ENCODE results near the gene OPN1MW2.
"Not testable (repeated sequence)": the region's sequence is repeated elsewhere in the genome, so short reads cannot be mapped to it uniquely, and the experiment has no call there.

The OPN1MW2 gene

DNA sequence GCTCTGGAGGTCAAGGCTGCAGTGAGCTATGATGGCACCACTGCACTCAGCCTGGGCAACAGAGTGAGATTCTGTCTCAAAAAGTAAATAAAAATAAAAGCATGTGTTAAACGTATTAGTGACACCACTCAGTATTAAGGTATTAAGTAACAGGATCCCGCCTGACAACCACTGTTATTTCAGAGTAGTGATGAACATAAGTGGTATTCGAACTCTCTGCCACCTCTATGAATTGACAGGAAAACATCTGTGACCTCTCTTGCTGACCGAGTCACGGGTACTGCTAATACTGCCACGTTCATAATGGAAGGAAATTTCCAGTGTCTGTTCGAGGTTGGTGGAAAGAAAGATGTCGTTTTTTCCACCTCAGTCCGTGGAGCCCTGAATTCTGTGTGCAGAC, 7.2 kb downstream of the OPN1MW2 start:
- H3K27me3 ChIP-seq (ENCODE audit: control insufficient read depth, insufficient read depth, low read length); H3K9ac ChIP-seq (ENCODE audit: low read length); H3K9me3 ChIP-seq (ENCODE audit: control insufficient read depth, insufficient read depth, low read depth, low read length); H3K36me3 ChIP-seq (ENCODE audit: control insufficient read depth, insufficient read depth, low read length); H3K27ac ChIP-seq (ENCODE audit: low read depth, low read length); H3K4me3 ChIP-seq (ENCODE audit: low read depth, low read length); H3K4me1 ChIP-seq (ENCODE audit: control insufficient read depth, insufficient read depth, low read length): not testable (repeated sequence)

DNA sequence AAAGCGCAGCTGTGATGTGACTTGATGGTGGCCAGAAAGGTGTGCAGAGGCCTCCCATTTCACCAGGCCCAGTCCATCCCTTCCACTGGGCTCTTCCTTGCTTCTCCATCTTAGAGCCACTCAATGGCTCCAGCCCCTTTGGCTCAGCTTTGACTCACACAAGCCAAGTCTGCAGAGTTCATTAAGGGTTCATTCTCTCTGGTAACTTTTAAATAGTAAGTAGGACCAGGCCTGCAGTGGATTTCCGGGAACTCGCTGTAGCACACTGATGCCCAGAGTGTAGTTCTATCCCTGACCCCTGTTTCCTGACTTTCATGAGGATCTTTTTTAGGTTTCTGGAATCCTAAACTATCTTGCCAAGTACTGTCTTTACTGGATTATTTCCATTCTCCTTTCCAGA, 11.9 kb downstream of the OPN1MW2 start:
- not testable (repeated sequence) for H3K4me1 ChIP-seq (ENCODE audit: control insufficient read depth, insufficient read depth, low read length); H3K9ac ChIP-seq (ENCODE audit: low read length); H3K27me3 ChIP-seq (ENCODE audit: control insufficient read depth, insufficient read depth, low read length); H3K36me3 ChIP-seq (ENCODE audit: control insufficient read depth, insufficient read depth, low read length); H3K9me3 ChIP-seq (ENCODE audit: control insufficient read depth, insufficient read depth, low read depth, low read length); H3K27ac ChIP-seq (ENCODE audit: low read depth, low read length); H3K4me3 ChIP-seq (ENCODE audit: low read depth, low read length)

DNA sequence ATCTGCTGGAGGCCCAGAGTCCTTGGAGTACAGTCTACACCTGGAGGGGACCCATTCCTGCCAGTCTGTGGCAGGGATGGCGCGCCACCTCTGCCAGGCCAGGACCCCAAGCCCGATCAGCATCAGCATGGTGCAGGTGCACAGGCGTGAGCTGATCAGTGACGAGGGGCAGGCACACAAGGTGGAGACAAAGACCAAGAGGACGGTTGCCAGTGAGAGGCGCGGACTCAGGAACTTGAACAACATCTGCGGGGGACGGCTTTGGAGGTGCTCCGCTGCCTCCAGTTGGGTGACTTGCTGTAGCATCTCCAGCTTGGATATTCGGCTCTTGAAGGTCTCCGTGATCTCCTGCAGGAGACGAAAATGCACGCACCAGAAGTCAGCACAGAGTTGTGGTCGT, 14.1 kb downstream of the OPN1MW2 start:
- not testable (repeated sequence) for H3K27me3 ChIP-seq (ENCODE audit: control insufficient read depth, insufficient read depth, low read length); H3K4me3 ChIP-seq (ENCODE audit: low read depth, low read length); H3K4me1 ChIP-seq (ENCODE audit: control insufficient read depth, insufficient read depth, low read length); H3K9ac ChIP-seq (ENCODE audit: low read length); H3K9me3 ChIP-seq (ENCODE audit: control insufficient read depth, insufficient read depth, low read depth, low read length); H3K36me3 ChIP-seq (ENCODE audit: control insufficient read depth, insufficient read depth, low read length); H3K27ac ChIP-seq (ENCODE audit: low read depth, low read length)

- H3K27me3 ChIP-seq (ENCODE audit: control insufficient read depth, insufficient read depth, low read length); H3K27ac ChIP-seq (ENCODE audit: low read depth, low read length); H3K4me1 ChIP-seq (ENCODE audit: control insufficient read depth, insufficient read depth, low read length); H3K36me3 ChIP-seq (ENCODE audit: control insufficient read depth, insufficient read depth, low read length); H3K4me3 ChIP-seq (ENCODE audit: low read depth, low read length); H3K9me3 ChIP-seq (ENCODE audit: control insufficient read depth, insufficient read depth, low read depth, low read length); H3K9ac ChIP-seq (ENCODE audit: low read length): not testable (repeated sequence)
Observed at GRCh38 chrX:154238939-154239559, 19.5 kb downstream of the OPN1MW2 start.

GRCh38 chrX:154239982-154240503, 20.5 kb downstream of the OPN1MW2 start:
- not testable (repeated sequence) for H3K9ac ChIP-seq (ENCODE audit: low read length); H3K9me3 ChIP-seq (ENCODE audit: control insufficient read depth, insufficient read depth, low read depth, low read length); H3K4me1 ChIP-seq (ENCODE audit: control insufficient read depth, insufficient read depth, low read length); H3K27ac ChIP-seq (ENCODE audit: low read depth, low read length); H3K4me3 ChIP-seq (ENCODE audit: low read depth, low read length); H3K27me3 ChIP-seq (ENCODE audit: control insufficient read depth, insufficient read depth, low read length); H3K36me3 ChIP-seq (ENCODE audit: control insufficient read depth, insufficient read depth, low read length)

GRCh38 chrX:154247377-154248045, 28.0 kb downstream of the OPN1MW2 start:
- not testable (repeated sequence) for H3K4me3 ChIP-seq (ENCODE audit: low read depth, low read length); H3K4me1 ChIP-seq (ENCODE audit: control insufficient read depth, insufficient read depth, low read length); H3K9ac ChIP-seq (ENCODE audit: low read length); H3K9me3 ChIP-seq (ENCODE audit: control insufficient read depth, insufficient read depth, low read depth, low read length); H3K27ac ChIP-seq (ENCODE audit: low read depth, low read length); H3K27me3 ChIP-seq (ENCODE audit: control insufficient read depth, insufficient read depth, low read length); H3K36me3 ChIP-seq (ENCODE audit: control insufficient read depth, insufficient read depth, low read length)

GRCh38 chrX:154248076-154248475, 28.5 kb downstream of the OPN1MW2 start:
- not testable (repeated sequence) for H3K36me3 ChIP-seq (ENCODE audit: control insufficient read depth, insufficient read depth, low read length); H3K9ac ChIP-seq (ENCODE audit: low read length); H3K27ac ChIP-seq (ENCODE audit: low read depth, low read length); H3K4me3 ChIP-seq (ENCODE audit: low read depth, low read length); H3K4me1 ChIP-seq (ENCODE audit: control insufficient read depth, insufficient read depth, low read length); H3K27me3 ChIP-seq (ENCODE audit: control insufficient read depth, insufficient read depth, low read length); H3K9me3 ChIP-seq (ENCODE audit: control insufficient read depth, insufficient read depth, low read depth, low read length)

GRCh38 chrX:154257282-154257681, 37.7 kb downstream of the OPN1MW2 start, which contains the start of gene OPN1MW3:
TSS of gene OPN1MW3 (plus strand) at chrX:154257582. CDS start at chrX:154257620, 38 bp downstream.
- H3K9me3 ChIP-seq (ENCODE audit: control insufficient read depth, insufficient read depth, low read depth, low read length); H3K9ac ChIP-seq (ENCODE audit: low read length); H3K4me3 ChIP-seq (ENCODE audit: low read depth, low read length): not testable (repeated sequence)

DNA sequence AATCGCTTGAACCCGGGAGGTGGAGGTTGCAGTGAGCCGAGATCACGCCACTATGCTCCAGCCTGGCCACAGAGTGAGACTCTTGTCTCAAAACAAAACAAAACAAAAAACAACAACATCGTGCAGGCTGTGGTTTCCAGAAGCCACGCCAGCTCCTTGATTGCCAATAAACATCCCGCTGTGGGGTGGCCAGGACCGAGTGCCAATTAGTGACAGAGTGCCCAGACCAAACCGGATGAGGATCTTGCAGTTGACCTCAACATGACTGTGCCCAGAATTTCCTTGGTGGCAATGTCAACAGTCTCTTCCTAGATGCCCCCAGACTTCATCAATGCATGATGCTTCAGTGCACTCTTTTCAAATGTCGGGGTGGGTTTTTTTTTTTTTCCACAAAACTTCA, 39.2 kb downstream of the OPN1MW2 start:
- H3K36me3 ChIP-seq (ENCODE audit: control insufficient read depth, insufficient read depth, low read length); H3K4me1 ChIP-seq (ENCODE audit: control insufficient read depth, insufficient read depth, low read length); H3K27ac ChIP-seq (ENCODE audit: low read depth, low read length); H3K9me3 ChIP-seq (ENCODE audit: control insufficient read depth, insufficient read depth, low read depth, low read length); H3K27me3 ChIP-seq (ENCODE audit: control insufficient read depth, insufficient read depth, low read length); H3K9ac ChIP-seq (ENCODE audit: low read length); H3K4me3 ChIP-seq (ENCODE audit: low read depth, low read length): not testable (repeated sequence)

More at GRCh38 chrX:154257282-154257681, 37.7 kb downstream of the OPN1MW2 start, which contains the start of gene OPN1MW3:
- H3K4me1 ChIP-seq (ENCODE audit: control insufficient read depth, insufficient read depth, low read length); H3K36me3 ChIP-seq (ENCODE audit: control insufficient read depth, insufficient read depth, low read length); H3K27ac ChIP-seq (ENCODE audit: low read depth, low read length); H3K27me3 ChIP-seq (ENCODE audit: control insufficient read depth, insufficient read depth, low read length): not testable (repeated sequence)

GRCh38 chrX:154263072-154263471, 43.5 kb downstream of the OPN1MW2 start:
- H3K27ac ChIP-seq (ENCODE audit: low read depth, low read length); H3K27me3 ChIP-seq (ENCODE audit: control insufficient read depth, insufficient read depth, low read length); H3K36me3 ChIP-seq (ENCODE audit: control insufficient read depth, insufficient read depth, low read length); H3K9ac ChIP-seq (ENCODE audit: low read length); H3K4me1 ChIP-seq (ENCODE audit: control insufficient read depth, insufficient read depth, low read length); H3K4me3 ChIP-seq (ENCODE audit: low read depth, low read length); H3K9me3 ChIP-seq (ENCODE audit: control insufficient read depth, insufficient read depth, low read depth, low read length): not testable (repeated sequence)

DNA sequence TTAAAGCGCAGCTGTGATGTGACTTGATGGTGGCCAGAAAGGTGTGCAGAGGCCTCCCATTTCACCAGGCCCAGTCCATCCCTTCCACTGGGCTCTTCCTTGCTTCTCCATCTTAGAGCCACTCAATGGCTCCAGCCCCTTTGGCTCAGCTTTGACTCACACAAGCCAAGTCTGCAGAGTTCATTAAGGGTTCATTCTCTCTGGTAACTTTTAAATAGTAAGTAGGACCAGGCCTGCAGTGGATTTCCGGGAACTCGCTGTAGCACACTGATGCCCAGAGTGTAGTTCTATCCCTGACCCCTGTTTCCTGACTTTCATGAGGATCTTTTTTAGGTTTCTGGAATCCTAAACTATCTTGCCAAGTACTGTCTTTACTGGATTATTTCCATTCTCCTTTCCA, 49.7 kb downstream of the OPN1MW2 start:
- H3K9ac ChIP-seq (ENCODE audit: low read length); H3K36me3 ChIP-seq (ENCODE audit: control insufficient read depth, insufficient read depth, low read length); H3K4me3 ChIP-seq (ENCODE audit: low read depth, low read length); H3K27ac ChIP-seq (ENCODE audit: low read depth, low read length); H3K9me3 ChIP-seq (ENCODE audit: control insufficient read depth, insufficient read depth, low read depth, low read length); H3K27me3 ChIP-seq (ENCODE audit: control insufficient read depth, insufficient read depth, low read length); H3K4me1 ChIP-seq (ENCODE audit: control insufficient read depth, insufficient read depth, low read length): not testable (repeated sequence)

Data from HUES6 (cell line).